ENCODE data around the gene SORBS1.

DNA sequence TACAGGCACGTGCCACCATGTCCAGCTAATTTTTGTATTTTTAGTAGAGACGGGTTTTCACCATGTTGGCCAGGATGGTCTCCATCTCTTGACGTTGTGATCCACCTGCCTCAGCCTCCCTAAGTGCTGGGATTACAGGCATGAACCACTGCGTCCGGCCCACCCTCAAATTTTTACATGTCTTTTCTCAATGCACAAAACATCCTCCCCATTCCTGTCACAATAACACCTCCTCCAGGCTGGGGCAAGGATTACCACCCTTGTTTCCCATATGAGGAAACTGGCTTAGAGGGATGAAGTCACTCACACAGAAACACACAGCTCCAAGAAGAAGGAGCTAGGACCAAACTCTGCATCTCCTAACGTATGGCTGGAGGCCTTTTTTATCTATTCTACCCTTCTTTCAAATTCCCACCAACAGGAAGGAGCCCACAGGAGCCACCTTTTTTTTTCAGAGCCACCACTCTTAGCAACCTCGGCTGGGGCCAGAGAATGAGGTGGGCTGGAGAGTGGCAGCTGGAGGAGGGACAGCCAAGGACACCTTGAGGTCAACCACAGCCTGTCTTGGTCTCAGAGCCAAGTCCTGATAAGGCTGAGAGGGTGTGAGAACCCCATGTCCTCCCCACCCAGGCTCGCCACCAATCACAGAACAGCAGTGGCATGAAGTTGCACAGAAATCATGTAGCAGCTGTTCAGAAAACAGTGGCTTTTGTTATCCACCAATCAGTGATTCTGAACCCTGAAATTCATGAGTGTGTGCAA lies 157.3 kb downstream of the SORBS1 start:
- TF ChIP-seq ZNF324 (tag by site-specific recombination; IDR thresholded peaks at IDR 0.05) (no peak), SALL2 (tag by site-specific recombination; IDR thresholded peaks at IDR 0.05; ENCODE audit: borderline replicate concordance) (no peak)
- TF ChIP-seq, protein P1, sequence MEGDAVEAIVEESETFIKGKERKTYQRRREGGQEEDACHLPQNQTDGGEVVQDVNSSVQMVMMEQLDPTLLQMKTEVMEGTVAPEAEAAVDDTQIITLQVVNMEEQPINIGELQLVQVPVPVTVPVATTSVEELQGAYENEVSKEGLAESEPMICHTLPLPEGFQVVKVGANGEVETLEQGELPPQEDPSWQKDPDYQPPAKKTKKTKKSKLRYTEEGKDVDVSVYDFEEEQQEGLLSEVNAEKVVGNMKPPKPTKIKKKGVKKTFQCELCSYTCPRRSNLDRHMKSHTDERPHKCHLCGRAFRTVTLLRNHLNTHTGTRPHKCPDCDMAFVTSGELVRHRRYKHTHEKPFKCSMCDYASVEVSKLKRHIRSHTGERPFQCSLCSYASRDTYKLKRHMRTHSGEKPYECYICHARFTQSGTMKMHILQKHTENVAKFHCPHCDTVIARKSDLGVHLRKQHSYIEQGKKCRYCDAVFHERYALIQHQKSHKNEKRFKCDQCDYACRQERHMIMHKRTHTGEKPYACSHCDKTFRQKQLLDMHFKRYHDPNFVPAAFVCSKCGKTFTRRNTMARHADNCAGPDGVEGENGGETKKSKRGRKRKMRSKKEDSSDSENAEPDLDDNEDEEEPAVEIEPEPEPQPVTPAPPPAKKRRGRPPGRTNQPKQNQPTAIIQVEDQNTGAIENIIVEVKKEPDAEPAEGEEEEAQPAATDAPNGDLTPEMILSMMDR (tag by site-specific recombination; IDR thresholded peaks at IDR 0.05) = no peak

All from HEK293 (cell line).